GM12891 (cell line): Measurements from ENCODE around the gene SLC8A2.

Experiments
- POLR2A ChIP-seq: IDR thresholded peaks from 2 replicates; pipeline ENCODE4 v1.6.1; 2011; ENCODE audit warnings: low read depth, low read length, control low read depth
- POLR2AphosphoS5 ChIP-seq: IDR thresholded peaks from 2 replicates; pipeline ENCODE4 v1.6.1; 2011; ENCODE audit warnings: low read depth, low read length, control low read depth
- POU2F2 ChIP-seq: IDR thresholded peaks from 2 replicates; pipeline ENCODE4 v1.6.1; 2011; ENCODE audit warnings: low read depth, mild to moderate bottlenecking, control low read depth, low read length, moderate library complexity
- SPI1 ChIP-seq: IDR thresholded peaks from 2 replicates; pipeline ENCODE4 v1.6.1; 2011; ENCODE audit warnings: low read depth, low read length, control low read depth
- TAF1 ChIP-seq: IDR thresholded peaks from 2 replicates; pipeline ENCODE4 v1.6.1; 2011; ENCODE audit warnings: low read depth, low read length, control low read depth

DNA sequence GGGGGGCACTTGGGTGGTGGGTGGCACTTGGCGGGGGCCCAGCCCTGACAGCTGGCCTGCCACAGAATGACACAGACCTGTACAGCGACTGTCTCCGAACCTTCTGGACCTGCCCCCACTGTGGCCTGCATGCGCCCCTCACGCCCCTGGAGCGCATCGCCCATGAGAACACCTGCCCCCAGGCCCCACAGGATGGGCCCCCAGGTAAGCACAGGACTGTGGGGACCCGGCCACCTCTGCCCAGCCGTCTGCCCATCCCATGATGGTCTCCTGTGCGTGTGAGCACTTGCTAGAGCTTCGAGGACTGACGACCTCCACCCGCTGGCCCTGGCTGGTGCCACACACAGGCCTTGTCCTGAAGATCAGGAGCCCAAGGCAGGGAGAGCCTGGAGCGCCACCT is 90.6 kb downstream of the SLC8A2 start:
- no peak for TF ChIP-seq POLR2A
- no peak for TF ChIP-seq POLR2AphosphoS5
- no peak for TF ChIP-seq TAF1
- TF ChIP-seq SPI1: no peak
- TF ChIP-seq POU2F2: no peak
